SK-N-SH (cell line): ENCODE results near the gene ADCY7. TPM values are rescaled to one million over a fixed set of nuclear protein-coding genes. Genes with fewer than 3 reads are reported as not detected.

Source experiments
- CTCF ChIA-PET: fragments of 300-600, 350-600 bp; formaldehyde crosslinking; extraction: SDS; loops from one replicate; lab custom pipeline; 2021; lab: Yijun Ruan, JAX
- POLR2A ChIA-PET: fragments of 350-600 bp; sonication (Branson Sonifier 250); formaldehyde crosslinking; extraction: SDS; loops from one replicate; lab custom pipeline; 2020; ENCODE audit warnings: antibody characterized with exemption, inconsistent platforms; lab: Yijun Ruan, JAX
- DNase-seq: peaks from one replicate; pipeline ENCODE4 v3.0.0; 2012
- H2AFZ ChIP-seq: fragments of 200-600 bp; sonication (generic); 2 replicates; pipeline ENCODE4 v1.8.1; 2016; ENCODE audit warnings: antibody characterized with exemption, mild to moderate bottlenecking, low read depth
- H3F3A ChIP-seq: fragments of 200-600 bp; sonication (generic); replicated peaks from 2 replicates; pipeline ENCODE3; 2016; ENCODE audit warnings: antibody characterized with exemption, mild to moderate bottlenecking; ENCODE audit not compliant: insufficient read depth
- H3K27ac ChIP-seq, 2 experiments: fragments of 200-500 bp in 1 of 2; fragments of 200-600 bp in 1 of 2; sonication (Bioruptor generic) in 1 of 2; sonication (generic), shearing (Covaris generic) in 1 of 2; 2 replicates each; pipeline versions ENCODE4 v1.5.1 to v1.6.1; 2014 to 2016; ENCODE audit warnings: low read depth in 2 of 2, inconsistent platforms in 1 of 2, low read length in 1 of 2, mild to moderate bottlenecking in 1 of 2, mixed read lengths in 1 of 2
- H3K27me3 ChIP-seq: fragments of 200-600 bp; sonication (generic), shearing (Covaris generic); 2 replicates; pipeline ENCODE4 v1.6.1; 2016; ENCODE audit warnings: mixed run types; ENCODE audit not compliant: insufficient read depth
- H3K36me3 ChIP-seq, 2 experiments: fragments of 200-500 bp in 1 of 2; fragments of 200-600 bp in 1 of 2; sonication (Bioruptor generic) in 1 of 2; sonication (generic) in 1 of 2; replicated peaks in 1 of 2; 2 replicates each; pipeline versions ENCODE3 to v1.5.1; 2014 to 2016; ENCODE audit warnings: low read length in 1 of 2, mild to moderate bottlenecking in 1 of 2; ENCODE audit not compliant: insufficient read depth in 2 of 2, control insufficient read depth in 1 of 2
- H3K4me1 ChIP-seq, 2 experiments: fragments of 200-500 bp in 1 of 2; fragments of 200-600 bp in 1 of 2; sonication (Bioruptor generic) in 1 of 2; sonication (generic), shearing (Covaris generic) in 1 of 2; 2 replicates each; pipeline versions ENCODE4 v1.5.1 to v1.6.1; 2014 to 2016; ENCODE audit warnings: low read depth in 1 of 2, low read length in 1 of 2, mixed run types in 1 of 2; ENCODE audit not compliant: insufficient read depth in 2 of 2, control insufficient read depth in 1 of 2
- H3K4me2 ChIP-seq: fragments of 200-600 bp; sonication (generic), shearing (Covaris generic); 2 replicates; pipeline ENCODE4 v1.6.1; 2017; ENCODE audit warnings: mixed run types
- H3K4me3 ChIP-seq, 2 experiments: fragments of 200-500 bp in 1 of 2; fragments of 200-600 bp in 1 of 2; sonication (Bioruptor generic) in 1 of 2; sonication (generic), shearing (Covaris generic) in 1 of 2; 2 replicates each; pipeline versions ENCODE4 v1.5.1 to v1.8.1; 2014 to 2016; ENCODE audit warnings: low read depth in 2 of 2, inconsistent platforms in 1 of 2, low read length in 1 of 2, mild to moderate bottlenecking in 1 of 2, mixed read lengths in 1 of 2, moderate library complexity in 1 of 2
- H3K79me2 ChIP-seq: fragments of 200-600 bp; sonication (generic); 2 replicates; pipeline ENCODE4 v1.8.1; 2017; ENCODE audit warnings: mild to moderate bottlenecking; ENCODE audit not compliant: insufficient read depth
- H3K9ac ChIP-seq: fragments of 200-600 bp; sonication (generic); 2 replicates; pipeline ENCODE4 v1.6.1; 2017; ENCODE audit warnings: mixed run types
- H3K9me2 ChIP-seq: fragments of 200-600 bp; sonication (generic); 2 replicates; pipeline ENCODE4 v1.6.1; 2017; ENCODE audit warnings: mixed run types
- H3K9me3 ChIP-seq: fragments of 200-600 bp; sonication (generic); 2 replicates; pipeline ENCODE4 v1.6.1; 2017; ENCODE audit warnings: mixed run types, mild to moderate bottlenecking, moderate library complexity
- H4K20me1 ChIP-seq: fragments of 200-600 bp; sonication (generic); 2 replicates; pipeline ENCODE4 v1.6.1; 2017; ENCODE audit warnings: mild to moderate bottlenecking, mixed run types; ENCODE audit not compliant: insufficient read depth
- CTCF ChIP-seq: fragments of 200-600 bp; sonication (generic); IDR thresholded peaks from 2 replicates; pipeline ENCODE4 v1.6.1; 2017; ENCODE audit warnings: antibody characterized with exemption, mild to moderate bottlenecking, moderate library complexity
- EP300 ChIP-seq, 2 experiments: IDR thresholded peaks; 2 replicates each; pipeline versions ENCODE4 v1.4.0 to v1.6.1; 2012; ENCODE audit warnings: borderline replicate concordance in 1 of 2, low read depth in 1 of 2, low read length in 1 of 2
- GATA2 ChIP-seq: sonication (generic); formaldehyde crosslinking; IDR thresholded peaks from 2 replicates; pipeline ENCODE4 v1.5.0; 2020; ENCODE audit warnings: mild to moderate bottlenecking, missing genetic modification reagents
- MXI1 ChIP-seq: IDR thresholded peaks from 2 replicates; pipeline ENCODE4 v1.6.1; 2012; ENCODE audit warnings: mild to moderate bottlenecking, low read depth, low read length, improper control_type of control experiment
- NRF1 ChIP-seq: IDR thresholded peaks from 2 replicates; pipeline ENCODE4 v1.6.1; 2012; ENCODE audit warnings: low read depth, mild to moderate bottlenecking, low read length
- RAD21 ChIP-seq: IDR thresholded peaks from 2 replicates; pipeline ENCODE4 v1.6.1; 2012; ENCODE audit warnings: mild to moderate bottlenecking, low read length
- RCOR1 ChIP-seq: fragments of 150-350 bp; IDR thresholded peaks from 2 replicates; pipeline ENCODE4 v1.6.1; 2017; ENCODE audit warnings: antibody characterized with exemption, low read length
- ZBTB33 ChIP-seq: IDR thresholded peaks from 2 replicates; pipeline ENCODE4 v1.4.0; 2012; ENCODE audit warnings: low read depth, borderline replicate concordance
- WGBS: methylation state at CpG from one replicate; pipeline ENCODE4 v1.1.6; 2017; ENCODE audit warnings: low lambda C conversion rate; 5-methylcytosine and 5-hydroxymethylcytosine counted together
- polyA plus RNA-seq, 3 experiments: library from polyadenylated mRNA; depleted of rRNA; stranded (reverse); fragments of >200 nt; gene quantifications; 2 replicates each; pipeline ENCODE4 v1.2.3, GENCODE V29; 2012
- small RNA-seq, 7 experiments: library from RNA; depleted of rRNA; stranded (forward); fragments of <200 nt; gene quantifications; one replicate each; pipeline ENCODE3, GENCODE V24; 2012

ADCY7 gene
- polyA plus RNA-seq, 1 of the 3 experiments (the other 2 are of a cell fraction): 14.3 TPM

- WGBS: 53% methylated on average over 2 of the region's 2 CpGs
- TF ChIP-seq RCOR1 (no peak), GATA2 (no peak), MXI1 (no peak), RAD21 (no peak), EP300 (IDR thresholded peaks at IDR 0.05; ENCODE audit: borderline replicate concordance in 1 of 2, low read depth in 1 of 2, low read length in 1 of 2) (no peak), CTCF (no peak), ZBTB33 (no peak), NRF1 (no peak)
- TF ChIP-seq, all 33 proteins: peak for 0
- ChIA-PET CTCF (interaction anchor here (3.0 to 16.9 kb wide), 3 partner anchors 10 to 301 kb away, joined by 18 to 326 read pairs (median 19); no protein-coding TSS in a partner anchor), POLR2A (no interaction called here)
- DNase-seq: no peak
- H3K4me2 ChIP-seq: no peak overlapping the region
- peaks cover 48 to 59% of the 10 kb centered on the region in 2 experiments for H3K36me3 ChIP-seq
- no peaks in the 10 kb centered on the region for H3K9me3 ChIP-seq
- peaks cover 71% of the 10 kb centered on the region for H3K79me2 ChIP-seq
- no peaks in the 10 kb centered on the region for H4K20me1 ChIP-seq
- no peak overlapping the region for H2AFZ ChIP-seq
- no peak overlapping the region for H3K4me3 ChIP-seq
- H3K9me2 ChIP-seq: no peaks in the 10 kb centered on the region
- H3K4me1 ChIP-seq: peaks cover 0 to 11% of the 10 kb centered on the region in 2 experiments; a peak in 2 of 4 replicates
- H3K27me3 ChIP-seq: no peaks in the 10 kb centered on the region
- no peaks in the 10 kb centered on the region for H3F3A ChIP-seq
- H3K27ac ChIP-seq: no peak overlapping the region
- H3K9ac ChIP-seq: no peak overlapping the region
These were observed 99.6 kb downstream of the ADCY7 start for GRCh38 chr16:50365791-50366575.

Small RNAs within 50 kb of the gene (small RNA-seq; reads per million reads assigned to genes)
- 0 reads per million in 7 experiments for gene MIR6771

Other genes starting within 250 kb of the ADCY7 start
- gene CNEP1R1, start 241.3 kb upstream of the ADCY7 start, polyA plus RNA-seq (2012; rRNA removed): 19.2 and 21.6 TPM in 2 replicates
- gene HEATR3, start 200.6 kb upstream of the ADCY7 start, polyA plus RNA-seq (2012; rRNA removed): 10.1 and 12.9 TPM in 2 replicates
- gene TENT4B, start 113.2 kb upstream of the ADCY7 start, polyA plus RNA-seq (2012; rRNA removed): 5.6 and 6.7 TPM in 2 replicates
- gene BRD7, start 102.4 kb downstream of the ADCY7 start, polyA plus RNA-seq (2012; rRNA removed): 31.6 and 32.9 TPM in 2 replicates